ENCODE data around the gene MYO16. TPM values are rescaled to one million over a fixed set of nuclear protein-coding genes. Genes with fewer than 3 reads are reported as not detected.

The MYO16 gene
- total RNA-seq, 1 experiment from 2014 or later, result not detected

DNA sequence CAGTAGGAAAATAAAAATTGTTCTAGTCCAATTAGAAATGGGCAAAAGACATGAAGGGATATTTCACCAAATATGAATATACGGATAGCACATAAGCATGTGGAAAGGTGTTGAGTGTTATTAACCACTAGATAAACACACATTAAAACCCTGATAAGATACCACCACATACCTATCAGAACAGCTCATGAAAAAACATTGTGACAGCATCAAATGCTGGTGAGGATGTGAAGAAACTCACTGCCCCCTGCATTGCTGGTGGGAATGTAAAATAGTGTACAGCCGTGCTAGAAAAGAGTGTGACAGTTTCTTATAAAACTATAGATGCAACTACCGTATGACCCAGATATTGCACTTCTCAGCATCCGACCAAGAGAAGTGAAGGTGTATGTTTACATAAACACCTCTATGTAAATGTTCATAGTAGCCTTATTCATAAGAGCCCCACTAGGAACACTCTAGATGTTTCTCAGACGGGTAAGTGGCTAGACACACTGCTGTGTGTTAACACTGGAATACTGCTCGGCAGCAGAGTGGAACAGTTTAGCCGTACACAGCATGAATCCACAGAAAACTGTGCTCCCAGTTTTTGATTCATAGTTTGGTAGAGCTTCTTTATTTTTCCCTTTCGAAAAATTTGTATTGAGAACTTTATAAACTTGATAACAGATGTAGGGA lies 321.1 kb downstream of the MYO16 start:
- in situ Hi-C loops (cut with HindIII; ENCODE audit: low sequenced_read_pairs), result no loop called here
- DNase-seq (ENCODE audit: low spot score), result no peak

GRCh38 chr13:108955741-108956140 lies 326.3 kb downstream of the MYO16 start:
- in situ Hi-C loops (cut with HindIII; ENCODE audit: low sequenced_read_pairs), result no loop called here

DNA sequence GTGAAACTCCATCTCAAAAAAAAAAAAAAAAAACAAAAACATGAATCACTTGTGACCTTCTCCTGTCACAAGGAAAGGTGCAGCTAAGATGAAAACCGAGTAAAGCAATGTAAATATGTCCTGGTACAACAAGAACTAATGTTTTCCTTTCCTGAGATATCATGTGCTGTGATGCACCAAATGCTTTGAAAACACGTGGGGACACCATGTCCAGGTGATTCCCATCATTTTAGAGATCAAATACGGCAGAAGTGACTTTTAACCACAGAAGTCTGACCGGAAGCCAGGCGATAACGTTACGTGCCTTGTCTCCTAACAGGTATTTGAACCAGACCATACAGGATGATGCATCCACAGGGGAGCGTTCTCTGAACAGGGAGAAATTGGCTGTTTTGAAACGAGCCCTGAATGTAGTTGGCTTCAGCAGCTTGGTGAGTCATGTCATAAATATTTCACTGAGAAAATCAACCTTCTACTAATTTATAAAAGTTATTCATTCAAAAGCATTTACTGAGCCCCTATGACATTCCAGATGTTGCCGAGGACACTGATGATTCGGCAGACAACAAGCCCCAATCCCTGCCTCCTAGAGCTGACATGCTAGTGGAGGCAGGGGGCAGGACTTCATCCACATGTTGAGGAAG lies 328.1 kb downstream of the MYO16 start:
- no peak for DNase-seq (ENCODE audit: low spot score)
- in situ Hi-C loops (cut with HindIII; ENCODE audit: low sequenced_read_pairs), result no loop called here

More at GRCh38 chr13:108955741-108956140, 326.3 kb downstream of the MYO16 start:
- DNase-seq (ENCODE audit: low spot score), result no peak

GRCh38 chr13:108958013-108958376 lies 328.6 kb downstream of the MYO16 start:
- no peak for DNase-seq (ENCODE audit: low spot score)
- in situ Hi-C loops (cut with HindIII; ENCODE audit: low sequenced_read_pairs), result no loop called here

DNA sequence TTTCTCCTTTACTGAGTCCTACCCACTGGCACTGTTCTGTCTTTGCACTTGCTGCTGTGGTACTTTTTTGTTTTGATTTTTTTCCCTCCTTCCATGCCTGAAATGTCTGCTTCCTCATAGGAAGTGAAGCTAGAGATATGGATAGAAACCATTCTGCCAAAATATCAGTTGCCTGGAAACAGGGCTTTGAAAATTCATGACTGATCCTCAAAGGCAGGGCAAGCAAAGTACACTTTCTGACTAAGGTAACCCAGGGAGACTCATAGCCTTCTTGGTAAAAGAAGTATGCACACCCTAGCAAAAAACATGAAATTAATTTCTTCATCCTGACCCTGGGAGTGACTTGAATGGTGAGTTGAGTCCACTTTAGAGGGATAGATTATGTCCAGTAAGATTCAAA lies 329.8 kb downstream of the MYO16 start:
- no peak for DNase-seq (ENCODE audit: low spot score)
- in situ Hi-C loops (cut with HindIII; ENCODE audit: low sequenced_read_pairs), result no loop called here

DNA sequence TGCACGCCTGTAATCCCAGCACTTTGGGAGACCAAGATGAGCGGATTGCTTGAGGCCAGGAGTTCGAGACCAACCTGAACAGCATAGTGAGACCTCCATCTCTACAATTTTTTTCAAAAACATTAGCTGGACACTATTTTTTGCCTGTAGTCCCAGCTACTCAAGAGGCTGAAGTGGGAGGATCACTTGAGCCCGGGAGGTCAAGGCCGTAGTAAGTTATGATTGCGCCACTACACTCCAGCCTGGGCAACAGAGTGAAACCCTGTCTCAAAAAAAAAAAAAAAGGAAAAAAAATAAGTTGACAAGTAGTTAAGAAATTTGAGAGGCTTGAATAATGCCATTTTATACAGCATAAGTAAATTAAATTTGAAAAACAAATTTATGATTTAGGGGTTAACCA lies 330.6 kb downstream of the MYO16 start:
- in situ Hi-C loops (cut with HindIII; ENCODE audit: low sequenced_read_pairs), result no loop called here
- DNase-seq (ENCODE audit: low spot score), result no peak

DNA sequence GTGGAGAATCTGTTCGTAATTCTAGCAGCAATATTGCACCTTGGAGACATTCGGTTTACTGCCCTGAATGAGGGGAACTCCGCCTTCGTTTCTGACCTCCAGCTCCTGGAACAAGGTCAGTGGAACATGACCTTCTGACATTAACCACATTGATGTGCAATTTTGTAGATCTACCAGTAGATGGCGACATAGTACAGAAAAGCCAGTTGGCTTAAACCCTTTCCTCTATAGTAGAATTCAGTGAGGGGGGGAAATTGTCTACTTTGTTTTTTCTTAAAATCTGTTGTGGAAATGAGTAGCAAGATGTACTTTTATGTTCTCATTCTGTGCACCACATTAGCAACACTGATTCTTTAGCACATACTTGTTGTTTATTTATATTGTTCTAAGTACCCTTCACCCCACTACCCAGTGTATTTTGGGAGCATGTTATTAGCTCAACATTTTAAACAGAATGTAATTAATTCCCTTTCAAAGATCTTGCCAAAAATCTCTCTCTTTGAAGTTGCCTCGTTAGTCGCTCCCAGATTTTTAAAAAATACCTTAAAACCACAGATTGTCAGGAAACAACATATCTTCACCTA lies 332.2 kb downstream of the MYO16 start:
- DNase-seq (ENCODE audit: low spot score), result peak; percentile 57
- in situ Hi-C loops (cut with HindIII; ENCODE audit: low sequenced_read_pairs), result no loop called here

- in situ Hi-C loops (cut with HindIII; ENCODE audit: low sequenced_read_pairs), result no loop called here
- no peak for DNase-seq (ENCODE audit: low spot score)
Observed at GRCh38 chr13:108962654-108963053, 333.2 kb downstream of the MYO16 start.

DNA sequence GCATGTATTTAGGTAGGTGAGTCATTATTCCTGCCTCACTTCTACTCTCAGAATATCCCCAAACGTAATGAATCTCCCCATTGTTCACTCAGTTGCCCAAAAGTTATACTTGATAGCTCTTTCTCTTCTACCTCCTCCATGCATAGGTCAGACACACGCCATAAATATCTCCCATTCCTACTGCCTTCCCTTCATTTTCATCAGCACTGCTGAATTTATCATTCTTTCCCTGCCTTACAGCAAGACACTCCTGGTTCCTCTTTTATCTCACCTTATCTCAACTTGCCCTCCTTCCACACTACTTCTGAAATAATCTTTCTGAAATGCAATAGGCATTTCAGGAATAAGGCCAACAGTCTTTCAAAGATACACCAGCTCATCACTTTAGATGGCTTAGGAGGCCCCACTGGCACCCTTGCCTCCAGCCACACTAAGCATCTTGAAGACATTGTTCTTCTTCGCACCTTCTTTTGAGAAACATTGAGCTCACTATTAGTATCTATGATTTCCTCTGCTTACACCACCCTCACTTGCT lies 333.9 kb downstream of the MYO16 start:
- DNase-seq (ENCODE audit: low spot score), result no peak
- in situ Hi-C loops (cut with HindIII; ENCODE audit: low sequenced_read_pairs), result no loop called here

- no peak for DNase-seq (ENCODE audit: low spot score)
- in situ Hi-C loops (cut with HindIII; ENCODE audit: low sequenced_read_pairs), result no loop called here
Observed at GRCh38 chr13:108963846-108964600, 334.6 kb downstream of the MYO16 start.

DNA sequence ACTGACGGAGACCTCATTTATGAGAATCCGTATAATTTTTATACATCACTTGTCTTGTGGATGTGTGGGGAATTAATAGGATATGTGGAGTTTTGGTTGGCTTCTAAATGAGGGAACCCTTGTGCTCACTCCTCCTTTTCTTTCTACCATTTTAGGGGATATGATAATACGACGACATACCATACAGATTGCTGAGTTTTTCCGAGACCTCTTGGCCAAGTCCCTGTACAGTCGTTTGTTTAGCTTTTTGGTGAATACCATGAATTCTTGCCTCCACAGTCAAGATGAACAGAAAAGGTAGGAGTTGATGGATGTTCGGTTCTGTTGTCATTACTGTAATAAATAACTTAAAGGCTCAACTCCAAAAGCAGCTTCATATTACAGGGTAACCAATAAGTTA lies 335.2 kb downstream of the MYO16 start:
- in situ Hi-C loops (cut with HindIII; ENCODE audit: low sequenced_read_pairs), result no loop called here
- DNase-seq (ENCODE audit: low spot score), result no peak

- DNase-seq (ENCODE audit: low spot score), result no peak
- in situ Hi-C loops (cut with HindIII; ENCODE audit: low sequenced_read_pairs), result no loop called here
Observed at GRCh38 chr13:108967371-108967770, 338.0 kb downstream of the MYO16 start.

DNA sequence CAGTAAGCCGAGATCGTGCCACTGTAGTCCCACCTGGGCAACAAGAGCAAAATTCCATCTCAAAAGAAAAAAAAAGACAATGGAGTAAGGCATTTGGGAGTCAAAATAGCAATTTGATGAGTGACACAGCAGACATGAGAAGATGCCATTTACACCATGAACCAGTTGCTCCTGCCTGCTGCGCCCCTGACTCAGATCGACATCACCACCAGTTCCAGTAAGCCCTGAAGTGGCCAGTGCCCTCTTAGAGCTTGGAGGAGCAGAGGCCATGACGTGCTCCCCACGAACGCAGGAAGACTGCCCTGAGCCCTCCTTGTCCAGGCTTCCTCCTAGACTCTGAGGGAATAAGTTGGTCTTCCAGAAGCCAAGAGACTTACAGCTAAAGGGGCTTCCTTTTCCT lies 339.2 kb downstream of the MYO16 start:
- DNase-seq (ENCODE audit: low spot score), result no peak
- in situ Hi-C loops (cut with HindIII; ENCODE audit: low sequenced_read_pairs), result no loop called here

DNA sequence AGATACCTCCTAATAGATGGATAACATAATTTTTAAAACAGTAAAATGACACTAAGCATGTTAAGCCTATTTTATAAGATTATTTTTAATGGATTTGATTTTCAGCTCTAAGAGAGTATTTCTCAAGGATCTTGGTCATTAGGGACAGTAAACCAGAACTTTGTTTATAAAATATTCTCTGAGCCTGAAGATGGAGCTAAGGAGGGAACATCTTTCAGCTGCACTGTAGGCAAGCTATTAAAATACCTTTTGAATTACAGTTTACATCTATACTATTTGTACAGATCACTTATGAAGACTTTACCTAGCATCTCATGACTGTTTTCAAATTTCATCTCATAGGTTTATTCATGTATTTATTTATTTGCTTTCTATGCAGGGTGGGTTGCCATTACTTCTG lies 345.3 kb downstream of the MYO16 start:
- DNase-seq (ENCODE audit: low spot score), result no peak
- in situ Hi-C loops (cut with HindIII; ENCODE audit: low sequenced_read_pairs), result no loop called here

DNA sequence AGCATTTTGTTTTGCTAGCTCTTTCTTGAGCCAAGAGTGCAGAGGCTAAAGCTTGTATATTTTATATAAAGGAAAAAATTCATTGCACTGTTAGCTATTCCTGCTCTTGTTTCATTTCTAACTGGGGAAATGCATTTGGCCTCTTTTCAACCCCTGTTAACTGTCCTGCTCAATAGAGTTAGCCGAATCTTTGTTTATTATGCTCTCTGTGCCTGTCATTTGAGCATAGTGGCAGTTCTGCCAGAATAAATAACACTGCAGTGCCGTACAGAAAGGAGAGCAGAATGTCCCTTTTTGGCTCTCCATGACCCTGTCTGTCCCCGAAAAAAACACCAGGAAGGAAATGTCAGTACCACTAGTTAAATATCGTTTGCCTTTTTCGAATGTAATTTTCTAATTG lies 350.8 kb downstream of the MYO16 start:
- in situ Hi-C loops (cut with HindIII; ENCODE audit: low sequenced_read_pairs), result no loop called here
- peak; percentile 26 for DNase-seq (ENCODE audit: low spot score)

DNA sequence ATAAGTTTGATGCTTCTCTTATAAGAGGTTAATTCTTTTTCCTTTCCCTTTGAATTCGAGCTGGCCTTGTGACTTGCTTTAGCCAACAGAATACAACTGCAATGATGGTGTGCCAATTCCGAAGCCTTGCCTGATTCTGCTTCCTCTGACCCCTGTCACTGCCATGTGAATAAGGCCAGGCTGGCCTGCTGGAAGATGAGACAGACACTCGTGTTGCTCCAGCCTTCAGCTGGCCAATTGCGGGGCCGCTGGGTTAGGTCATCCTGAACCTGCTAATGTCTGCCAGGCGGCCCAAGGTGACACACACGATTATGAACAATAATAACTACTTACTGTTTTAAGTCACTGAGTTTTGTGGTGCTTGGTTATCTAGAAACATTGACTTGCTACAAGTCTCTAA lies 352.0 kb downstream of the MYO16 start:
- in situ Hi-C loops (cut with HindIII; ENCODE audit: low sequenced_read_pairs), result no loop called here
- no peak for DNase-seq (ENCODE audit: low spot score)

- DNase-seq (ENCODE audit: low spot score), result no peak
Observed at GRCh38 chr13:108983273-108983672, 353.9 kb downstream of the MYO16 start.

DNA sequence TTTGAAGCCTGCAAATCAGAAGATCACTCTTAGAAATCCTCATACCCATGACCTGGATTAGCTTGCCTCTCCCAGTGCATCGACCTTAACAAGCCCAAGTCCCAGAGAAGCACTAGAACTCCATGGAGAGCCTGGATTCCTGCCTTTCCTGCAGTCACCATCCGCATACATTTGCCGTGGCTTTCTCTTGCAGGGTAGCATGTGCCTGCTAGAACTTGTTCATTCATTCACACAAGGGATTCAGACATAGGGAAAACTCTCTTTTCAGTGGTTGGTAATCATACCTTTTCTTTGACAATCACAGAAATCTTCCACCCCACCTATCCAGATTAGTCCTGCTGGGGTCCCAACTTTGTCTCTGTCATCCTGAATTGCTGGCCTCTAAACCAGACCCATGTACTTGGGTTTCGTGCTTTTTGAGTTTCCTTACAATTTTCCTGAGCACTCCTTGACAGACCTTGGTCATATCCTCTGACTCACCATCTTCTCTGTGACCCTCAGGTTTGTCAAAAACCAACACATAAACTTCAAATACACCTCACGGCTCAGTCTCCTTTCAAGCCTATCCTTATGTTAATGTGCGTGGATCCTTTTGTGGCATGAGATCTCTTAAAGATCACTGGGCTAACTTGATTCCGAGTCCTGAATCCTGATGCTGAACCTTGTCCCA lies 355.0 kb downstream of the MYO16 start:
- DNase-seq (ENCODE audit: low spot score), result no peak
- in situ Hi-C loops (cut with HindIII; ENCODE audit: low sequenced_read_pairs), result no loop called here

More at GRCh38 chr13:108983273-108983672, 353.9 kb downstream of the MYO16 start:
- in situ Hi-C loops (cut with HindIII; ENCODE audit: low sequenced_read_pairs), result no loop called here

DNA sequence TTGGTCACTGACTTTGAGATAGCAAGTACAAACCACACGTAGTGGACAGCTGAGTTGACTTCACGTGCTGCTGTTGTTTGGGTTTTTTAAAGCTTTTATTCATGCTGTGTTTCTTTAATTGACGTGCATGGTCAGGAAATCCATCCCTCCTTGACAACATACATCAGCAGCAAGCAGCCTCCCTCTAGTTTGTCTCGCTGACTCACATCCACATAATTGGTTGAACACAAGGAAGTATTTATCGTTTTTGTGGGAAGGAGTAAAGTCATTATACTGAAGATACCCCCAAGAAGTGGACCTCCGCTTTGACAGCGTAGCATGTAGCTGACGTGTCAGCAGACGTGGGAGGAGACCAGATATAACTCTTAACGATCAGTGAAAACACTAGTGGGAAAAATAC lies 355.8 kb downstream of the MYO16 start:
- no peak for DNase-seq (ENCODE audit: low spot score)
- in situ Hi-C loops (cut with HindIII; ENCODE audit: low sequenced_read_pairs), result no loop called here
